ENCODE data around the gene ADAMTS2.

ADAMTS2 gene

DNA sequence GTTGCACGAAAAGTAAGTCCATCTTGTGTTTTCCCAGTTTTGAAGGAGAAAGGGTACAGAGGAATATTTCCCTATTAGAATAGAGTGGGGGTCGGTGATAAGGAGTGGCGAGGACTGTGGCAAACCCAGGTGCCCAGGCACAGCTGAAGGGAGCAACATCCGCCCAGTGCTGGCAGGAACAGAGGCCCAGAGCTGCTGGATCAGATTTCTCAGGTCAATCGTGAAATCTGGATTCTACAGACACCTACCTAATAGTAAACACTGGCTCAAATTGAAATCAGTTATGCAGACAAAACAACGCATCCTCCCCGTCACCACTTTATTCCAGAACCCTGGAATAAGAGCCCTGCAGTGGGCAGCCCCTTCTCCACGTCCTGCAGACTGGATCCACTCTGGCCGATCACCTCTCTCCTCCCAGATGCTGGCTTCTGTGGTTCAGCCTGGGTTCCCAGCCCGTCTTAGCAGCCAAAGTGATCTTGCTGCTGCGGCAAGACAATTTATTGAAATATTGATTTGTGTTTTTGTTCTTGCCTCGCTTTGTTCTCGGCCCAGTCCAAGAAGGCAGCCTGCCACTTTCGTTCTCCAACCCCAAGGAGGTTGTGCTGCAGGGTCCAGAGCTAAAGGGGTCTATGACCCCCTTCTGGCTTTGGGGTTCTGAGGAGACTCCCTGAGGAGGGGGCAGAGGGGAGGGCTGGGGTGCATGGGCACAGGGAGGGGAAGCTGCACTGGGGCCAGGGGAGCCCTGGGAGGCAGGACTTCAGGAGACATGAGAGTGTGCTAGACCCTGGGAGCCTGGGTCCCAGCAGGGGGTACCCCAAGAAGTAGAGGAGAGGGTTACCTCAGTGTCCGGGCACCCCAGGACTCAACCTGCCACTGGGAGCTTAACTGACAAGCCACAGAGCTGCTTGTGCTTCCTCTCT, 181.8 kb downstream of the ADAMTS2 start:
- TF ChIP-seq, protein P1, sequence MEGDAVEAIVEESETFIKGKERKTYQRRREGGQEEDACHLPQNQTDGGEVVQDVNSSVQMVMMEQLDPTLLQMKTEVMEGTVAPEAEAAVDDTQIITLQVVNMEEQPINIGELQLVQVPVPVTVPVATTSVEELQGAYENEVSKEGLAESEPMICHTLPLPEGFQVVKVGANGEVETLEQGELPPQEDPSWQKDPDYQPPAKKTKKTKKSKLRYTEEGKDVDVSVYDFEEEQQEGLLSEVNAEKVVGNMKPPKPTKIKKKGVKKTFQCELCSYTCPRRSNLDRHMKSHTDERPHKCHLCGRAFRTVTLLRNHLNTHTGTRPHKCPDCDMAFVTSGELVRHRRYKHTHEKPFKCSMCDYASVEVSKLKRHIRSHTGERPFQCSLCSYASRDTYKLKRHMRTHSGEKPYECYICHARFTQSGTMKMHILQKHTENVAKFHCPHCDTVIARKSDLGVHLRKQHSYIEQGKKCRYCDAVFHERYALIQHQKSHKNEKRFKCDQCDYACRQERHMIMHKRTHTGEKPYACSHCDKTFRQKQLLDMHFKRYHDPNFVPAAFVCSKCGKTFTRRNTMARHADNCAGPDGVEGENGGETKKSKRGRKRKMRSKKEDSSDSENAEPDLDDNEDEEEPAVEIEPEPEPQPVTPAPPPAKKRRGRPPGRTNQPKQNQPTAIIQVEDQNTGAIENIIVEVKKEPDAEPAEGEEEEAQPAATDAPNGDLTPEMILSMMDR (IDR thresholded peaks at IDR 0.05), result no peak
- Mint-ChIP-seq H3K27ac (peak overlapping the region; percentile 22), H3K4me3 (no peak overlapping the region), H3K4me1 (no peaks in the 10 kb centered on the region), H3K9me3 (peaks cover 40% of the 10 kb centered on the region), H3K27me3 (ENCODE audit: low read depth, poor library complexity) (peaks cover 5% of the 10 kb centered on the region), H3K36me3 (ENCODE audit: low read depth) (peaks cover 12% of the 10 kb centered on the region)
- DNase-seq, result no peak

DNA sequence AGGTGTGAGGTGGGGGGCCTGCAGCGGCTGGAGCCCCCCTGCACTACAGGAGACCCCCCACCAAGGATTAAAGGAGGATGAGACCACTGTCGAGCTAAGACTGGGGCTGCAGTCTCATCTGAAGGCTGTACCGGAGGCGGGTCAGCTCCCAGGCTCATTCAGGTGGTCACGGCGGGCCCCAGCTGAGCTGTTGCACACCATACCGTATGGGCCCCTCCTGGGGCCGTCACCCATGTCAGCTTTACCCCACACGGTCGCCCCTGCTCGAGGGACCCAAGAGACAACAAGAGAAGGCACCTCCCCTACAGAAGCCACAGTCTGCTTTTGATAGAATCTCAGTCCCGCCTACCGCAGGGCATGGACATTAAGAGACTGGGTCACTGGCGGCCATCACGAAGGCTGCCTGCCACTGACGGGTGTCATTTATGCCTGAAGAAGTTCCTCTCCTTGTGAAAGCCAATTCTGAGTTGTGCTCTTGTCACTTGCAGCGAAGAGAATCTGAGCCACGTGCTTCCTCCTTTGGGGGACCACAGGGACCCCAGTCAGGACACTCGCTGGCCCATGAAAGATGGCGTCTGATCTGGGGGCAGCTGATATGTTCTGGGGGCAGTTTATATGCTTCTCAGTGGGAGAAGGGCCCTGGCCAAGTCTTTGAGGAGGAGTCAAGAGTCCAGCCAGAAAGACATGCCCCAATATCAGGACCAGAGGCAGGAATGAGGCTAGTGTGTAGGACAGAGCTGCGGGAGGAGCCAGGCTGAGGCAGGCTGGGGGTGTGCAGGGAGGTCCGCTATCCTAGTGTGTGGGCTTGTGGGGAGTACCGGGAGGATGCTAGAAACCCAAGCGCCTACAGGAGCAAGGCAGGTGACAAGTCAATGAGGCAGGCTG, 182.7 kb downstream of the ADAMTS2 start:
- no peak for DNase-seq
- TF ChIP-seq, protein P1 (IDR thresholded peaks at IDR 0.05), result no peak
- peak overlapping the region; percentile 22 for H3K27ac Mint-ChIP-seq
- no peaks in the 10 kb centered on the region for H3K4me1 Mint-ChIP-seq
- no peak overlapping the region for H3K4me3 Mint-ChIP-seq
- peaks cover 20% of the 10 kb centered on the region for H3K36me3 Mint-ChIP-seq (ENCODE audit: low read depth)
- H3K27me3 Mint-ChIP-seq (ENCODE audit: low read depth, poor library complexity), result peaks cover 3% of the 10 kb centered on the region
- H3K9me3 Mint-ChIP-seq, result peaks cover 49% of the 10 kb centered on the region

DNA sequence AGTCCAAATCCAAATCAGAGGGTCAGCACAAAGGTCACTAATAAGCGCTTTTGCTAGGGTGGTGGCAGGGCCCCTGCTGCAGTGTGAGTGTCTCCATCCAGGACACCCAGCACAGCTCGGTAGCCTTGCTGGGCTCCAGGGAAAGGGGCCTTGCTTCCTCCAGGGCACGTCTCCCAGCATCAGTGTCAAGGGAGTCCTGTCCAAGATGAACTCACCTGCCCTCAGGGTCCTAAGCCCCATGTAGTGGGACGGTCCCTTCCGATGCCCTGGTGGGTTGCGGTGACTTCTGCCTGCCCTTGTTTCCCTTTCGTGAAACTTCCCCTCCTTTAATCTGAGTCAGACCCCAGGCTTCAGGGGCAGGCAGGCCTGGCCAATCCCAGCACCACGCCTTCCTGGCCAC, 183.4 kb downstream of the ADAMTS2 start:
- no peak for DNase-seq
- no peak overlapping the region for H3K27ac Mint-ChIP-seq
- TF ChIP-seq, protein P1 (IDR thresholded peaks at IDR 0.05), result no peak
- H3K9me3 Mint-ChIP-seq, result peaks cover 55% of the 10 kb centered on the region
- peaks cover 3% of the 10 kb centered on the region for H3K27me3 Mint-ChIP-seq (ENCODE audit: low read depth, poor library complexity)
- H3K4me1 Mint-ChIP-seq, result no peaks in the 10 kb centered on the region
- H3K4me3 Mint-ChIP-seq, result no peak overlapping the region
- peaks cover 25% of the 10 kb centered on the region for H3K36me3 Mint-ChIP-seq (ENCODE audit: low read depth)

DNA sequence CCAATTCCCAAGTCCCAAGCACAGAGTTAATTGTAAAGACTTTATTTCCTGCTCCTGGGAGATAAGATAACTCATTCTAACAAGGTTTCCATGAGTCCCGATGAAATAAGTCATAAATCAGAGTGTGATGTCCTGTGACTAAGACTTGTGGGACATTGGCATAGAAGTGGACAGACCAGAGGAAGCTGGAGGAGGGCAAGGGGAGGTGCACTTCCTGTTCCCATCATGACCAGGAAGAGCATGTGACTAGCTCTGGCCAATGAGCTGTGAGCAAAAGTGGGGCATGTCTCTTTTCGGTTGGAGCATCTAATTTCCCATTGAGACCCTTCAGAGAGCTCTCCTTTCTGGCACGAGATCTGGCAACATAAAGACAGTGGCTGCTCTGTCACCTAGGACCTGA, 184.7 kb downstream of the ADAMTS2 start:
- H3K4me3 Mint-ChIP-seq, result no peak overlapping the region
- DNase-seq, result no peak
- TF ChIP-seq, protein P1 (IDR thresholded peaks at IDR 0.05), result no peak
- no peaks in the 10 kb centered on the region for H3K4me1 Mint-ChIP-seq
- H3K36me3 Mint-ChIP-seq (ENCODE audit: low read depth), result peaks cover 33% of the 10 kb centered on the region
- H3K27me3 Mint-ChIP-seq (ENCODE audit: low read depth, poor library complexity), result peaks cover 6% of the 10 kb centered on the region
- peaks cover 55% of the 10 kb centered on the region for H3K9me3 Mint-ChIP-seq
- H3K27ac Mint-ChIP-seq, result no peak overlapping the region

DNA sequence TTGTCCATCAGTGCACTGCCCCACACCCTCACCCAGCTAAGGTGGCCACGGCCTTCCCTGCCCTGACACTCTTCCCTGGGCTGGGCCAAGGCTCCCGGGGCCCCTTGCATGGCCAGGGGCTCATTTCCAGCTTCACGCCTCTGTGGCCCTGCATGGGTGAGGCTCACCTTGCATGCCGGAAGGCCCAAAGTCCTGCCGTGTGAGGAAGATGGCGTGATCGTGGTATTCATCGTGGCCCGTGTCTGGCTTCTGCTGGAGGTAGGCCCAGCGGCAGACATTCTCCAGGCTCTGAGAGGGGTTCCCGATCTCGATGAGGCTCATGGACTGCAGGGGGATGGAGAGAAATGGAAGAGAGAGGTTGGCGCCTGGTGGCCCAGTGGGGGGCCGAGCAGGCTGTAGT, 186.7 kb downstream of the ADAMTS2 start:
- H3K36me3 Mint-ChIP-seq (ENCODE audit: low read depth), result peaks cover 33% of the 10 kb centered on the region

More for the DNA sequence above, 186.7 kb downstream of the ADAMTS2 start:
- Mint-ChIP-seq H3K4me1 (peaks cover 4% of the 10 kb centered on the region), H3K27ac (no peak overlapping the region), H3K4me3 (no peak overlapping the region), H3K27me3 (ENCODE audit: low read depth, poor library complexity) (peaks cover 6% of the 10 kb centered on the region), H3K9me3 (peaks cover 55% of the 10 kb centered on the region)
- TF ChIP-seq, protein P1 (IDR thresholded peaks at IDR 0.05), result no peak
- DNase-seq, result no peak
